ENCODE measurements around the gene ABCF3. TPM values are rescaled to one million over a fixed set of nuclear protein-coding genes. Genes with fewer than 3 reads are reported as not detected.

ABCF3 gene
- total RNA-seq, 4 donors from 2014 or later, result 41.0 to 76.7 (median 64.0) TPM

- TF ChIP-seq CTCF (IDR thresholded peaks at IDR 0.05), result no peak
- no peak for ATAC-seq (ENCODE audit: low FRiP score)
- no peak for DNase-seq (ENCODE audit: low spot score)
These were observed 32.8 kb downstream of the ABCF3 start for GRCh38 chr3:184218814-184219213.

GRCh38 chr3:184222521-184222920, 36.5 kb downstream of the ABCF3 start:
- ATAC-seq (ENCODE audit: low FRiP score) (no peak), DNase-seq (ENCODE audit: low spot score) (no peak)
- TF ChIP-seq CTCF (IDR thresholded peaks at IDR 0.05), result no peak

GRCh38 chr3:184223946-184224345, 37.9 kb downstream of the ABCF3 start:
- TF ChIP-seq CTCF (IDR thresholded peaks at IDR 0.05), result no peak

GRCh38 chr3:184227481-184227935, 41.5 kb downstream of the ABCF3 start:
- ATAC-seq (ENCODE audit: low FRiP score), result no peak
- no peak for TF ChIP-seq CTCF (IDR thresholded peaks at IDR 0.05)
- DNase-seq (ENCODE audit: low spot score), result no peak

More at GRCh38 chr3:184223946-184224345, 37.9 kb downstream of the ABCF3 start:
- no peak for ATAC-seq (ENCODE audit: low FRiP score)
- DNase-seq (ENCODE audit: low spot score), result no peak

GRCh38 chr3:184228376-184229137, 42.6 kb downstream of the ABCF3 start:
- DNase-seq (ENCODE audit: low spot score) (no peak), ATAC-seq (ENCODE audit: low FRiP score) (no peak)
- TF ChIP-seq CTCF (IDR thresholded peaks at IDR 0.05), result no peak

GRCh38 chr3:184229394-184230080, 43.5 kb downstream of the ABCF3 start, which contains the start of gene VWA5B2:
TSS of gene VWA5B2 (plus strand) at chr3:184229585. CDS start at chr3:184230529, 944 bp downstream.
- no peak for DNase-seq (ENCODE audit: low spot score)

More at GRCh38 chr3:184229394-184230080, 43.5 kb downstream of the ABCF3 start, which contains the start of gene VWA5B2:
- peak; percentile 91 for ATAC-seq (ENCODE audit: low FRiP score)
- TF ChIP-seq CTCF (IDR thresholded peaks at IDR 0.05), result no peak

Data from omental fat pad (tissue), 4 donors.